VCaP (cell line): ENCODE measurements around the gene EIF4A3.

Experiments used
- H3K27ac ChIP-seq: fragments of 450-650 bp; 2 replicates; pipeline ENCODE4 v1.5.1; 2017
- CTCF ChIP-seq: fragments of 450-650 bp; conservative IDR thresholded peaks from 2 replicates; pipeline ENCODE4 v1.5.1; 2017; ENCODE audit warnings: mild to moderate bottlenecking, moderate library complexity

Gene EIF4A3

GRCh38 chr17:80116921-80117380, 30.0 kb downstream of the EIF4A3 start:
- no peak for TF ChIP-seq CTCF

GRCh38 chr17:80116276-80116920, 30.5 kb downstream of the EIF4A3 start:
- H3K27ac ChIP-seq, result no peak overlapping the region

More at GRCh38 chr17:80116921-80117380, 30.0 kb downstream of the EIF4A3 start:
- no peak overlapping the region for H3K27ac ChIP-seq

GRCh38 chr17:80115159-80115558, 31.8 kb downstream of the EIF4A3 start:
- H3K27ac ChIP-seq, result no peak overlapping the region
- TF ChIP-seq CTCF, result no peak

More at GRCh38 chr17:80116276-80116920, 30.5 kb downstream of the EIF4A3 start:
- TF ChIP-seq CTCF, result no peak

- no peak for TF ChIP-seq CTCF
- H3K27ac ChIP-seq, result no peak overlapping the region
Measured at GRCh38 chr17:80114758-80115157, 32.2 kb downstream of the EIF4A3 start.

- no peak for TF ChIP-seq CTCF
- H3K27ac ChIP-seq, result no peak overlapping the region
Measured at GRCh38 chr17:80113033-80113484, 33.9 kb downstream of the EIF4A3 start.

GRCh38 chr17:80112471-80113032, 34.4 kb downstream of the EIF4A3 start:
- no peak overlapping the region for H3K27ac ChIP-seq
- no peak for TF ChIP-seq CTCF

- no peak overlapping the region for H3K27ac ChIP-seq
- no peak for TF ChIP-seq CTCF
Measured at GRCh38 chr17:80111702-80112470, 35.0 kb downstream of the EIF4A3 start.
